ENCODE data around the gene ZNF311. TPM values are rescaled to one million over a fixed set of nuclear protein-coding genes. Genes with fewer than 3 reads are reported as not detected.

ZNF311 gene
- total and polyA plus RNA-seq, 9 of the 15 experiments (the other 6 are each of a cell fraction or from before 2014, with no cell fraction given), result 5.1 to 10.0 (median 7.5) TPM

GRCh38 chr6:28988536-28989311 lies 16.4 kb downstream of the ZNF311 start (continued):
- TF ChIP-seq SLC30A9 (CRISPR knock-in tag; IDR thresholded peaks at IDR 0.05), result no peak
- TF ChIP-seq EP400 (IDR thresholded peaks at IDR 0.05), result peak; percentile 42
- TF ChIP-seq MYNN (IDR thresholded peaks at IDR 0.05), result no peak
- TF ChIP-seq MYNN (CRISPR knock-in tag; IDR thresholded peaks at IDR 0.05), result no peak
- no peak for TF ChIP-seq FOXO4 (CRISPR knock-in tag; IDR thresholded peaks at IDR 0.05)
- TF ChIP-seq GTF3C2 (IDR thresholded peaks at IDR 0.05; ENCODE audit: borderline replicate concordance, extremely low read depth, insufficient read length), result peak; percentile 81
- TF ChIP-seq SOX6 (IDR thresholded peaks at IDR 0.05), result 0 out of 2 replicates have a peak, but pooled peaks have one; percentile 18
- peak in 1 of 2 experiments; percentile 57; a peak in 3 of 4 replicates for TF ChIP-seq RAD21 (CRISPR knock-in tag; conservative IDR thresholded peaks at IDR 0.05 in 1 of 2, IDR thresholded peaks at IDR 0.05 in 1 of 2)
- TF ChIP-seq RBFOX2 (IDR thresholded peaks at IDR 0.05; ENCODE audit: low read depth, low read length), result peak; percentile 71
- no peak for TF ChIP-seq HDAC1 (IDR thresholded peaks at IDR 0.05)
- no peak for TF ChIP-seq ILF3 (IDR thresholded peaks at IDR 0.05; ENCODE audit: borderline replicate concordance)
- no peak for TF ChIP-seq HMGN3 (IDR thresholded peaks at IDR 0.05; ENCODE audit: borderline replicate concordance, extremely low read depth, insufficient read length, low read depth, low read length)
- no peak for TF ChIP-seq LCOR (CRISPR knock-in tag; IDR thresholded peaks at IDR 0.05)
- no peak for TF ChIP-seq TSC22D4 (tag; IDR thresholded peaks at IDR 0.05)
- peak; percentile 69 for TF ChIP-seq POLR2G (IDR thresholded peaks at IDR 0.05; ENCODE audit: low read depth, low read length)
- TF ChIP-seq ZNF316 (IDR thresholded peaks at IDR 0.05), result peak; percentile 48
- TF ChIP-seq STAG1 (CRISPR knock-in tag; IDR thresholded peaks at IDR 0.05; ENCODE audit: borderline replicate concordance), result peak; percentile 67; the same call in 1 of the 2 replicates
- peak; percentile 80 for TF ChIP-seq CEBPB (tag; IDR thresholded peaks at IDR 0.05)
- TF ChIP-seq SIN3A (IDR thresholded peaks at IDR 0.05; ENCODE audit: borderline replicate concordance in 2 of 2, control insufficient read depth in 1 of 2, low read depth in 2 of 2, low read length in 2 of 2), result 0 out of 4 replicates have a peak, but pooled peaks of 1 of the 2 experiments have one; percentile 11
- TF ChIP-seq MNT (conservative IDR thresholded peaks at IDR 0.05), result peak in 1 of 2 experiments; percentile 44; a peak in 1 of 4 replicates
